Right lobe of liver (tissue), 4 donors: ENCODE results near the gene COX4I1.

Experiments used
- CTCF ChIP-seq, 4 donors: fragments of 200-600 bp in 3 of 4; fragments of 450-650 bp in 1 of 4; IDR thresholded peaks; one replicate each; pipeline versions ENCODE4 v1.5.1 to v1.8.0; 2016 to 2022; ENCODE audit warnings: antibody characterized with exemption in 4 of 4, mild to moderate bottlenecking in 2 of 4
- POLR2A ChIP-seq: fragments of 450-650 bp; IDR thresholded peaks from one replicate; pipeline ENCODE4 v1.6.1; 2017; ENCODE audit warnings: antibody characterized with exemption, mild to moderate bottlenecking
- donor health status: DM: no; HTN: no; CAD: no.
- donor health status: DM: no; HTN: no; CAD: no.
- donor health status: DM: no; HTN: yes; CAD: no.

- TF ChIP-seq POLR2A = no peak
- no peak for TF ChIP-seq CTCF (IDR thresholded peaks at IDR 0.05)
Observed at GRCh38 chr16:85749771-85750145, 49.7 kb upstream of the COX4I1 start.
